Measurements from ENCODE around the gene HAND2.

Gene HAND2

DNA sequence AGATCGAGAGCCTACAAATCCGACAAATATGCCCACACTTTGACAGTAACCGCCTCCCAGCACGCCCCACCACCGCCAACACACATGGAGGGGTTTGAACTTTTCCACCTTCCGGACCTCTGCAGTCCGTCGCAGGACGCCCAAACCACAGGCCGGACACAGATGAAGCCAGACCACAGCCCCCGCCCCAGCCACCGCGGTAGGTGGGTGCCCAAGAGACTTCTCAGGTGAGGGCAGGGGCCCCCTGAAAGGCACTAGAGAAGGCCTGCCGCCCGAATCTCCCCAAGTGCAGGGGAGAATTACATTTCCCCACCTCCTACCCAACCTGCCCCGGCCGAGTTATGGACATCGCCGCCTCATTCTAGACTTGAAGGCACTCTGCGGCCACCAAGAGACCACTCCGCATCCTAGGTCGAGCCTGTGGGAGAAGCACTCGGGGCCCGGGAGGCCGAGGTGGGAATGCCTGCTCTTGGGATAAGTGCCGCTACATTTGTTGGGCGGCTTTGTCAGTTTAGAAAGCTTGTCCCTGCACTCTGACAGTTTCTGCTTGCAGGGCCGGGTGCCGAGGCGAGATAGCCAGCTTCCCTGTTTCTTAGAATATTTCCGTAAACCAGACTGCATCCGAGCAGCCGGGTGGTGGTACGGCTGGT, 21.5 kb downstream of the HAND2 start:
- H3K4me3 ChIP-seq (ENCODE audit: control insufficient read depth, low read depth, low read length) = no peak overlapping the region
- TF ChIP-seq, protein P1, sequence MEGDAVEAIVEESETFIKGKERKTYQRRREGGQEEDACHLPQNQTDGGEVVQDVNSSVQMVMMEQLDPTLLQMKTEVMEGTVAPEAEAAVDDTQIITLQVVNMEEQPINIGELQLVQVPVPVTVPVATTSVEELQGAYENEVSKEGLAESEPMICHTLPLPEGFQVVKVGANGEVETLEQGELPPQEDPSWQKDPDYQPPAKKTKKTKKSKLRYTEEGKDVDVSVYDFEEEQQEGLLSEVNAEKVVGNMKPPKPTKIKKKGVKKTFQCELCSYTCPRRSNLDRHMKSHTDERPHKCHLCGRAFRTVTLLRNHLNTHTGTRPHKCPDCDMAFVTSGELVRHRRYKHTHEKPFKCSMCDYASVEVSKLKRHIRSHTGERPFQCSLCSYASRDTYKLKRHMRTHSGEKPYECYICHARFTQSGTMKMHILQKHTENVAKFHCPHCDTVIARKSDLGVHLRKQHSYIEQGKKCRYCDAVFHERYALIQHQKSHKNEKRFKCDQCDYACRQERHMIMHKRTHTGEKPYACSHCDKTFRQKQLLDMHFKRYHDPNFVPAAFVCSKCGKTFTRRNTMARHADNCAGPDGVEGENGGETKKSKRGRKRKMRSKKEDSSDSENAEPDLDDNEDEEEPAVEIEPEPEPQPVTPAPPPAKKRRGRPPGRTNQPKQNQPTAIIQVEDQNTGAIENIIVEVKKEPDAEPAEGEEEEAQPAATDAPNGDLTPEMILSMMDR (IDR thresholded peaks at IDR 0.05; ENCODE audit: control insufficient read depth, insufficient read depth, low read depth, low read length, missing control alignments) = no peak
- no peak for DNase-seq (ENCODE audit: low read depth)

DNA sequence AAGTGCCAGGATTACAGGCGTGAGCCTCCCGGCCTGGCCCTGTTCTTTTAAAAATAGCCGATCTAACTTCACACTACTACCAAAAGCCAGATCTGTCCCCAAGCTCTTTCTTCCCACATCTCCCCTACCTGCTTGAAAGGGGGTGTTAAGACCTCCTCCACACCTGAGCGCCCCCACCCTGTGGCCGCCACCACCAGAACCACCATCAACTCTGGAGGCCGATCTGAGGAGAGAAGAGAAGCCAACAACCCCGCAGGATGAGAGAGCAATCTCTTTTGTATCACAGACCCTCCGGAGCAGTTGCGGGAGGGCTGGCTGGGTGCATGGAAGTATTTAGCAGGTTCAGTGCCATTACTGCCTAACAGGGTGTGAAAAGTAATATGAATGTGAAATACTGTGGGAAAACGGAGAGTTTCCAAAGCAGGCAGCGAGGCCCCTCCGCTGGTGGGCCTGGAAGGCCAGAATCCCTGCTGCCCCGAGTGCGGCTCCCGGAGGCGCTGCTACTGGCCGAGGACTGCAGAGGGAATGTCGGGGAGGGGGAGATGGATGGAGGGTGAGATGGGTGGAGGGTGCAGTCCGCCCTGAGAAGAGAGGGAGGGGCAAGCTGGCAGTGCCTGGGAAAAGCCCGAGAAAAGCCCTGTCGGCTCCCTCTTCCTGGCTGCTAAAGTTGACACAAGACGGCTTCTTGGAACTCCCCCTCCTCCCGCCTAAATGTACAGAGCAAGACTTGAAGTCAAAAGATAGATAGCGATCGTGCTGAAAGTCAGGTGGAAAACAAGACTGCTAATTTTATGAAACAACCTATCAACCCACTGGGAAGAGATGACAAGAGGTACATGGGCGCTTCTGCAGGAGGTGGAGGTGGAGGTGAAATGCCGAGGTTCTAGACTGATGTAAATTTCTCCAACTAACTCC, 22.3 kb downstream of the HAND2 start:
- TF ChIP-seq, protein P1 (IDR thresholded peaks at IDR 0.05; ENCODE audit: control insufficient read depth, insufficient read depth, low read depth, low read length, missing control alignments) = no peak
- no peak for DNase-seq (ENCODE audit: low read depth)
- H3K4me3 ChIP-seq (ENCODE audit: control insufficient read depth, low read depth, low read length) = no peak overlapping the region

DNA sequence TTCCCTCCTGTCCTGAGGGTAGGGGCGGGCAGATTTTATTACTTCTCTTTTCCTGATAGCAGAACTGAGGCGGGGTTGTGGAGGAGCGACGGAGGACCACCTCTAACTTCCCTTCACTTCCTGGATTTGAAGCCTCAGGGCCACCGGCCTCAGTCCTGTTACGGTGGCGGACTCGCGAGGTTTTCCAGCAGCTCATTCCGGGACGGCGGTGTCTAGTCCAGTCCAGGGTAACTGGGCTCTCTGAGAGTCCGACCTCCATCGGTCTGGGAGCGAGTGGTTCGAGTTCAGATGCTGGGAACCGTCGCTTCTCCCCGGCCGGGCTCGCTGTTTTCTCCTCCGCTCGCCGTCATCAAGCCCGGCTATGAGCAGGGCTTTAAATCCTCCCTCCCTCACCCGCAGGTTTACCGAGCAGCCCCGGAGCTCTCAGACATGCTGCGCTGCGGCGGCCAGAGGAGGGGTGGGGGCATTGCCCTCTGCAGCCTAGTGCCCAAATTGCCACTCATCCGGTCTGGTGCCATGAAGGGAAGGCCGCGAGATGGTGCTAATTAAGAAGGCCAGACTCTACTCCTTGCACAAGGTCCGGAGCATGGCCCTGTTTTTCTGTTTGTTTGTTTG, 23.3 kb downstream of the HAND2 start:
- TF ChIP-seq, protein P1 (IDR thresholded peaks at IDR 0.05; ENCODE audit: control insufficient read depth, insufficient read depth, low read depth, low read length, missing control alignments) = no peak
- no peak for DNase-seq (ENCODE audit: low read depth)
- H3K4me3 ChIP-seq (ENCODE audit: control insufficient read depth, low read depth, low read length) = no peak overlapping the region

DNA sequence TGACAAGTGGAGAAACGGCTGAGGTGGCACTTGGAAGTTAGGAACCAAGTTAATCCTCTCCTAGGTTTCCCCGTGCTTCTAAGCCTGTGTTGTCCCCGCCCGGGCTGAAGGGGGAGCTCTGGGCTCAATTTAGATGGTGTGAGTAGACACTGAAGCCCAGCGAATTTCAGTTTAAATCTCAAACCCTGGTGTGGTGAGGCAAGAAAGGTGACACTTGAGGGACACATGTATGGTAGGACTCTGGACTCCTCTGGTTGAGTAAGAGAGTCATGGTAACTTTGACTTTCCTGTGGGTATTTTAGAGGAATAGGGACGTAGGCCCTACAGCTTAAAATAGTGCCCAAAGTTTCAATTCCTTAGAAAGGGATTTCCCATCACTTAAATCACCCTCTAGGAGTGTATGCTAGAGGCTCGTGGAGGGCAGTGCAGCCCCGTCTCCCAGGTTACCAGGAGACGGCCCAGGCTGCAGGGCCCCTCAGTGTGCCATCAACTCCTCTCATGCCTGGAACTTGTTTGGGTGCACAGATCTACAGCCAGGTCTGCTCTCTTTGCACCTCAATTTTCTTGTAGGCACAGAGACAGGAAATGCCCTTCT, 24.0 kb downstream of the HAND2 start:
- no peak overlapping the region for H3K4me3 ChIP-seq (ENCODE audit: control insufficient read depth, low read depth, low read length)
- no peak for DNase-seq (ENCODE audit: low read depth)
- TF ChIP-seq, protein P1 (IDR thresholded peaks at IDR 0.05; ENCODE audit: control insufficient read depth, insufficient read depth, low read depth, low read length, missing control alignments) = peak; percentile 91

- DNase-seq (ENCODE audit: low read depth) = no peak
- no peak overlapping the region for H3K4me3 ChIP-seq (ENCODE audit: control insufficient read depth, low read depth, low read length)
- TF ChIP-seq, protein P1 (IDR thresholded peaks at IDR 0.05; ENCODE audit: control insufficient read depth, insufficient read depth, low read depth, low read length, missing control alignments) = no peak
Measured at GRCh38 chr4:173504181-173504503, 25.9 kb downstream of the HAND2 start.

- TF ChIP-seq, protein P1 (IDR thresholded peaks at IDR 0.05; ENCODE audit: control insufficient read depth, insufficient read depth, low read depth, low read length, missing control alignments) = no peak
- H3K4me3 ChIP-seq (ENCODE audit: control insufficient read depth, low read depth, low read length) = no peak overlapping the region
- no peak for DNase-seq (ENCODE audit: low read depth)
Measured at GRCh38 chr4:173503330-173504180, 26.5 kb downstream of the HAND2 start.

All from AG09309 (cell line).